ENCODE data around the gene CLIP2.

DNA sequence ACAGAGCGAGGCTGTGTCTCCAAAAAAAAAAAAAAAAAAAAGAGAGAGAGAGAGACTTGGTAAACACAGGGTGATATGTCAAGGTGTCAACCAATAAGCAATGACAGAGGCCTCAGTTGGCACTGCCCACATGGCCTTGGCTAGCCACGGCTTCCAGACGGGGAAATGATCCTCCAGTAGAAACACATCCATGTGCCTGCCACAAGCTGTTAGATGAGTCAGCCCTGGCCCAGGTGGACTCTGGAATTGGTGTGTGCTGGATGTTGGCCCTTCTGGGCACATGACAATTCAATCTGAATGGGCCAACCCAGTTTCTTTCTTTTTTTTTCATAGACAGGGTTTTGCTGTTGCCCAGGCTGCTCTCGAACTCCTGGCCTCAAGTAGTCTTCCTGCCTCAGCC is 48.7 kb upstream of the CLIP2 start:
- no peak for TF ChIP-seq POLR2A (IDR thresholded peaks at IDR 0.05; ENCODE audit: low read depth, low read length)
- no peak for TF ChIP-seq POLR2AphosphoS5 (IDR thresholded peaks at IDR 0.05; ENCODE audit: low read depth, low read length)
- TF ChIP-seq POU2F2 (IDR thresholded peaks at IDR 0.05; ENCODE audit: low read depth, low read length), result no peak
- no peak for TF ChIP-seq TAF1 (IDR thresholded peaks at IDR 0.05; ENCODE audit: low read depth, low read length)
- TF ChIP-seq SPI1 (IDR thresholded peaks at IDR 0.05; ENCODE audit: low read depth, low read length), result no peak

Measured in GM12891 (cell line).